GM19395 (cell line): ENCODE results near the gene STN1.
"Not testable (repeated sequence)": the region's sequence is repeated elsewhere in the genome, so short reads cannot be mapped to it uniquely, and the experiment has no call there.

ENCODE experiments used
- ATAC-seq: cut with Tn5 transposase; IDR thresholded peaks from one replicate; pipeline ENCODE4 v1.9.1; 2021; ENCODE audit warnings: mild to moderate bottlenecking, moderate library complexity; ENCODE audit not compliant: unreplicated experiment

The STN1 gene

DNA sequence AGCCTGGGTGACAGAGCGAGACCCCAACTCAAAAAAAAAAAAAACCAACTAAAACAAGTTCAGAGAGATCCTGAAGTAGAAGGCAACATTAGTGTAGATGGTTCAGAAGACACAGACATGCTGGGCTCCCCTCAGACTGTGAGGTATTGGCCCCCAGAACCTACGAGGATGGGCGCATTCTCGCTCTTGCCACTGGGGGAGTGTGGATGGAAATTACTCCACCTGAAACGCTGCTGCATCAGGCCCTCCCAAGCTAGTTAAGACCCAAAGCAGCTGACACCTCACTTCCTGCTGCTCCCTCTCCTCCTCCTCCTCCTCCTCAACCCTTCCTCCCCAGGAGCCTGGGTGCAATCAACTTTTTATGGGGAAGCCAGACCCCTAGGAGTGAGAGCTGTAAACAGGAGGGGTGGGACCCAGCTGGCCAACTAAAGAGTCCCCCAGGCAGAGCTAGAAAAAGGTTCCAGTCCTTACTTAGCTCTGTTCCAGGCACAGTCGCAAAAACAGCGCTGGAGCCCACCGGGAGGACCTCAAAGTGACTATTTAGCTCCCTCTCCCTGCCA lies 70.0 kb downstream of the STN1 start:
- ATAC-seq, result no peak

GRCh38 chr10:103847346-103847745 lies 70.6 kb downstream of the STN1 start:
- no peak for ATAC-seq

DNA sequence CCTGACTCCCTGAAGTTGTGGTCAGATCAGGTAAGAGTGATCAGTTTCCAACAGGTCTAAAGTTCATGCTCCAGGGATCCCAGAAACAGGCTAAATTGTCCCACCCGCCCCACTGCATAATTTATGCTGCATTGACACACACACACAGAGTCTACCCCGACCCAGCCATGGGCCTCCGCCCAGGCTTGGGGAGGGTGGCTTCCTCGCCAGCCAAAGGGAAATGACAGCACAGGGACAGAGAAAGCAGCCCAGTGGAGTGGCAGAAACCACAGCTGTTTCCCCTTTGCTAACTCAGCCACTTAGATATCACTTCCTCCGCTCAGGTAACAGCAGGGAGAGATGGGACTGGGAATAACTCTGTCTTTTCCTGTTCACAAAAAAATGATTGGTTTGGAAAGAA lies 72.0 kb downstream of the STN1 start:
- ATAC-seq, result no peak

DNA sequence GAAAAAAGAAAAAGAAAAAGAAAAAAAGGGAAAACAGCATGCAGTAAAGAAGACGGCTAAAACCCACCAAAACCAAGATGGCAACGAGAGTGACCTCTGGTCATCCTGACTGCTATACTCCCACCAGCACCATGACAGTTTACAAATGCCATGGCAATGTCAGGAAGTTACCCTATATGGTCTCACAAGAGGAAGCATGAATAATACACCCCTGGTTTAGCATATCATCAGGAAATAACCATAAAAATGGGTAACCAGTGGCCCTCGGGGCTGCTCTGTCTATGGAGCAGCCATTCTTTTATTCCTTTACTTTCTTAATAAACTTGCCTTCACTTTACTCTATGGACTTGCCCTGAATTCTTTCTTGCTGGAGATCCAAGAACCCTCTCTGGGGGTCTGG lies 72.6 kb downstream of the STN1 start:
- not testable (repeated sequence) for ATAC-seq

DNA sequence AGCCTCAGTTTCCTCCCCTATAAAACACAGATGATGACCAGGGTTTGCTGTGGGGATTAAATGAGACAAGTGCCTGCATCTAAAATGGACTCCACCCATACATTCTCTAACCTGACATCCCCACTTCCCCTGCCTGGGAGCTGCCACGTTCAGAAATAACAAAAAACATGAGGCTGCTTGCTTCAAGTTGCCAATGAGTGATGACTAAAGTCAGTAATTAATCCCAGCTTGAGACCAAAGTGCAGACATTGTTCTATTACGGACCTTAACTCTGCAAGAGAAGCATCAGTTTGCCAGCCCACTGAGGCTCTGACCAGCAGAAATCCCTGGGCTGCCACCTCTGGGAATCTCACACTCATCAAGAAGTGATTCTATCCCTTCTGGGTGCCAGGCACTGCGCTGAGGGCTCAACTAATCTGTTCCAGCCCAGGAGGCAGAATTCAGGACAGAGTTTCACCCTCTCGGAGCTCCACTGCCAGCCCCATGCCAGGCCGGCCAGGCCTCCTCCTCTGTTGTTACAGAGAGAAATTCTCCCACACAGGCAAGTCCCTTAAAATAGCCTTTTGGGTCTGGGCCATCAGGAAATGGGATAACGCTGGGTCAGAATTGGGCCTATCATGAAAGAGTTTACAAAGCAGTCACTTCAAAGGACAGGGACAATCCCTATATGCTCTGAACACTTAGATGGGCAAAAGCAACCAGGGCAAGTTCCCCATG lies 74.0 kb downstream of the STN1 start:
- ATAC-seq, result no peak

DNA sequence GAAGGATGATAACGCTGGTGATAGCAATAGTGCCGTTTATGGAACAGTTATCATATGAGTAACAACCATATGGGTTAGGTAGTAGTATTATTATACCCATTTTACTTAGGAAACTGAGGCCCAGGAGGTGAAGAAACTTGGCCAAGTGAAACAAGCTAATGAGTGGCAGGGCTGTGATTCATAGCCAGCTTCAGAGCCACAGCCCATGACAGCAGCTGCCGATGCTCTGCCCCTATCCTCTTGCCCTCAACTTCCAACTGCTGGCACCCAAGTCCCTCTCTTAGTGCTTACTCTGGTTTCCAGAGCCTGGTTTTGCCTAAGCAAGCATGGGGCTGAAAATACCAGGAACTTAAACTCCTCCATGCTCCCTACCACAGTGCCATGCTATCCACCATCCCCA lies 74.9 kb downstream of the STN1 start:
- no peak for ATAC-seq

- no peak for ATAC-seq
Measured at GRCh38 chr10:103842605-103843004, 75.4 kb downstream of the STN1 start.

DNA sequence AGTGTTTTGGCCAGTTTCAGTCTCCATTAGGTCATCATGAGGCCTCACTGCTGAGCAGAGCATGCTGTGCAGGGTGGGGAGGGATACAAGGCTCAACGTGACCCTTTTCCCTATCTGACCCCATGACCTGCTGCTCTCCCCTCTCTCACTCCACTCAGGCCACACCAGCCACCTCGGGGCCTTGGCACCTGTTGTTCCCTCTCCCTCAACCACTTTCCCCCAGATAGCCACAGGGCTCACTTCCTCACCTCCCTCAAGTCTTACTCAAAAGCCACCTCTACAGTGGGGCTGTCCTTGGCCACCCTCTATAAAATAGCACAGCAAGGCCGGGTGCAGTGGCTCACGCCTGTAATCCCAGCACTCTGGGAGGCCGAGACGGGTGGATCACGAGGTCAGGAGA lies 76.5 kb downstream of the STN1 start:
- ATAC-seq, result no peak

GRCh38 chr10:103840740-103841070 lies 77.3 kb downstream of the STN1 start:
- ATAC-seq, result no peak

GRCh38 chr10:103839872-103840739 lies 77.9 kb downstream of the STN1 start:
- no peak for ATAC-seq

DNA sequence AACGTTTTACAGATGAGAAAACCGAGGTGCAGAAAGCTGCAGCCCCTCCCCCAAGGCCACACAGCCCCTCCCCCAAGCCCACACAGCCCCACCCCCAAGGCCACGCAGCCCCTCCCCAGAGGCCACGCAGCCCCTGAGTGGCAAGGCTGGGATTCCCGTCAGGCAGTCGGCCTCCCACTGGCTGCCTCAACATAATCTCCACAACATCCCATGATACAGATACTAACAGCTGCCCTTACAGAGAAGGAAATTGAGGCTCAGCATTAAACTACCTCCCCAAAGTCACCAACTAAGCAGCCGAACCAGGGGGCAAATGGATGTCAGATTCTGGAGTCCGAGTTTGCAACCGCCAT lies 78.5 kb downstream of the STN1 start:
- no peak for ATAC-seq

GRCh38 chr10:103838862-103839518 lies 79.0 kb downstream of the STN1 start:
- no peak for ATAC-seq

- ATAC-seq, result no peak
Measured at GRCh38 chr10:103838070-103838395, 80.0 kb downstream of the STN1 start.

DNA sequence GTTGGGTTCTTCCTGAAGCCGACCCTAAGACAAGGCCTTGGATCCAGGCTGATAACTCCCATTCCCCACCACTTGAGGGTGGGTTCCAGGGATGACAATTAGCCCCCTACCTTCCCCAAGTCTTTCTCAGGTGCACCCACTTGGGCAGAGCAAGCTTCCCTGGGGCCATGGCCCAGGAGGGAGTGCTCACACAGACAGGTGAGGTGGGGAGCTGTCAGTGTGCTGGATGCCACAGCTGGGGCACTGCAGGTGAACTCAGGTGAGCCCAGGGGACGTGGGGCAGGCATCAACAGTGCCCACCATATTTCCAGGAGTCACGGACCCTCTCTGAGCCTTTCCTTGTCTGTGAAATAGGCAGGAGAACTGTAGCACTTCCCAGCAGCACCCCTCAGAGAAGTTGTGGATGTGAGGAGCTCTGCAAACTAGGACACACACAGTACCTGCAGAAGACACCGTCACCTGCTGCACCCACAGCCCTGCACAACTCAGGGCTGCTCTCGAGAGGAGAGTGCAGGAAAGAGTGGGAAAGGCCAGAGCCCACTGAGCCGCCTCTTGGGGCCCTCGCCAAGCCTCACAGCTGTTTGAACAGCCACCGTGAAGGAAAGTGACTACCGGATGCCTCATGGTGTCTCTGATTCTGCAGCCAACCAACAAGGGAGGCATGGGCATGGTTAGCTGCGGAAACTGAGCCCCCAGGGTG lies 80.5 kb downstream of the STN1 start:
- no peak for ATAC-seq

DNA sequence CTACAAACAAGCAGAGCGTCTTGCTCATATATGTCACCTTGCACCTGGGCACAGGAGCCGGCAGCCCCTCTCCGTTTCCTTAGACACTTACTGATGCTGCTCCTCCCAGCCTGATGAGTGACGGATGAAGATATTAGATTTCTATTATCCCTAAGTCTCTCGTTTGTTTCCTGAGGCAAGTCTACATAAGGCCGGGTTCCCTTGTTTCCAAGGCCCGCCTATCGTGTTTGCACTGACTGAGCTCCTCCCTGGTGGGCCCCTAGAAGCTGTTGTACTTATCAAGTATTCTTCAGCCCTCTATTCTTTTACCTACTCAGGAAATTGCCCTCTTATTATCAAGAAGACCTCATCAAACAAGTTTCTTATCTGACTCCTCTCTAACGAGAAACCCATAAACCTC lies 81.1 kb downstream of the STN1 start:
- no peak for ATAC-seq

DNA sequence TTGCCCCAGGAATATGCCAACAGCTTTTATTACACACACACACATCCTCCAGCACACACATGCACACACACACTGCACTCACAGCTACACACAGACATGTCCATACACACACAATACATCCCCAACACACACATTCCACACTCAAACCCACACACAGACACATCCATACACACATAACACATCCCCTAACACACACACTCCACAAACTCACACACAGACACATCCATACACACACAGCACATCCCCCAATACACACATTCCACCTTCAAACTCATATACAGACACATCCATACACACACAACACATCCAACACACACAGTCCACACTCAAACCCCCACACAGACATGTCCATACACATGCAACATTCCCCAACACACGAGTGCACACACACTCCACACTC lies 81.7 kb downstream of the STN1 start:
- ATAC-seq, result no peak

DNA sequence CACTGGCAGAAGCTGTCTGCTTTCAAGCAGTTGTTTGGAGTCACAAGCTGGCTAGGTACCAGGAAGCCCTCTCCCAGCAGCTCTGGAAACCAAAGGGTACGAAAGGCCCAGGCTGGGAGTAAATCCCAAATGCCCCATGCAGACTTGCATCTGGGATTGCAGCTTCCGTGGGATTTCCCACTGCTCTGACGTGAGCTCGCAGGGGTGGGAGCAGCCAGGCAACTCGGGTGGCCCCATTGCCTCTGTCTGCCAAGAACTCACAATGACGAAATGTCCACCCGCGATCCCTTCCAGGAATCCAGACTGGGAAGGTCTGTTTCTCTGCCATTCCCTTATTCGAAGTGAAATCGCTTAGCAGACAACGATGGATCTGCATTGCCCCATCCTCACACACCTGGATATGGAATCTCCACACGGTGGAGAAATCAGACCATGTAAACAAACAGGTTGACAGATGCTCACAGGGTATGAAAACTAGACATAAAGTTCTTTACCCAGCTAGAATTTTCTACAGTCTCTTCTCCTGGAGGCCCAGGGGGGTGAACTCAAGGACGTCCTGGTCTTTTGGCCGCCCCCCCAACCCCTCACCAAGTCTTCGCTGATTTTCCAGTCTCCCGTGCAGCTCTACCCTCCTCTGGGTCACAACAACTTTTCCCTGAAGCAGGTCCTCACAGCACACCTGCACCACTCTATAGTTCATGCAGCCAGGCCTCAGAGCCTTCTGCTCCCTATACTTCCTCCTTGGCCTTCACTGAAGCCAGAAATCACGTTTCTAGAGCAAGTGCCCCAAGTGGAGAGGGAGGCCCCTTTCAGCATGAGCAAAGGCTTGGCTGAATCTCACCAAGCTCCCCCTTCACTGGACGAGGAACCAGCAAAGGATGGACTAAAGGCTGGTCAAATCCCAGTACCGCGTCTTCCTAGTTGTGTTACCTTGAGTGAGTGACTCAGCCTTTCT lies 82.6 kb downstream of the STN1 start:
- ATAC-seq, result no peak

DNA sequence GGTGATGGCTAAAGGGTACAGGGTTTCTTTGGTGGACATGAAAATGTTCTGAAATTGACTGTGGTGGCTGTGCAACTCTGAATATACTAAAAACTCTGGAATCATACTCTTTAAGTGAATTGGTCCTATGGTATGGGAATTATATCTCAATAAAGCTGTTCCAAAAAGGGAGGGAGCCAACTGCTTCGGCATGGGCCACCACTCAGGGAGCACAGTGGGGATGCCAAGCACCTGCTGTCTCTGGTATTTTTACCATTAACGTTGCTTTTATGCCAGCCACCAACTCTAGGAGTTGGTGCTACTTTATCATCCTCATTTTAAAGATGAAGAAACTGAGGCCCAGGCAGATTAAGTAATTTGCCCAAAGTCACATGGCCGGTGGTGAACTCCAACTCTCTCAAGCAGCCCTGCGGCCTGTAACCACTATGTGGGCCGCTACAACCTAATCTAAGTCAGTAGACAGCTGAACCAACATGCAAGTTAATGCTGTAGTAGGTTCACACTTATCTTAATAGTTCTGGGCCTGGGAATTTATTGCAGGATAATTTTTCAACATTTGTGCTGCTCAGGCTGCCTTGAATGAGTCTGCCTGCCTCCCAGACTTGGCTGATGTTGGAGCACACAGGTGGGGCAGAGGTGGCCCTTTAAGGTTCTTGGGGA lies 83.4 kb downstream of the STN1 start:
- no peak for ATAC-seq

GRCh38 chr10:103833731-103834365 lies 84.1 kb downstream of the STN1 start:
- ATAC-seq, result no peak
